A673 (cell line): ENCODE measurements around the gene RNFT2.

Experiments
- EZH2 ChIP-seq: fragments of 200-600 bp; sonication (generic); IDR thresholded peaks from 2 replicates; pipeline ENCODE4 v1.6.1; 2017; ENCODE audit warnings: borderline replicate concordance, low read depth, mild to moderate bottlenecking, mixed read lengths, antibody characterized with exemption, low read length; ENCODE audit not compliant: poor library complexity, severe bottlenecking
- TF ChIP-seq, protein P1 (sequence below): fragments of 300-800, 200-600 bp; sonication (generic); conservative IDR thresholded peaks from 2 replicates; pipeline ENCODE4 v1.5.1; 2017; ENCODE audit warnings: low read depth, mild to moderate bottlenecking, antibody characterized with exemption, low read length, moderate library complexity, mixed read lengths

DNA sequence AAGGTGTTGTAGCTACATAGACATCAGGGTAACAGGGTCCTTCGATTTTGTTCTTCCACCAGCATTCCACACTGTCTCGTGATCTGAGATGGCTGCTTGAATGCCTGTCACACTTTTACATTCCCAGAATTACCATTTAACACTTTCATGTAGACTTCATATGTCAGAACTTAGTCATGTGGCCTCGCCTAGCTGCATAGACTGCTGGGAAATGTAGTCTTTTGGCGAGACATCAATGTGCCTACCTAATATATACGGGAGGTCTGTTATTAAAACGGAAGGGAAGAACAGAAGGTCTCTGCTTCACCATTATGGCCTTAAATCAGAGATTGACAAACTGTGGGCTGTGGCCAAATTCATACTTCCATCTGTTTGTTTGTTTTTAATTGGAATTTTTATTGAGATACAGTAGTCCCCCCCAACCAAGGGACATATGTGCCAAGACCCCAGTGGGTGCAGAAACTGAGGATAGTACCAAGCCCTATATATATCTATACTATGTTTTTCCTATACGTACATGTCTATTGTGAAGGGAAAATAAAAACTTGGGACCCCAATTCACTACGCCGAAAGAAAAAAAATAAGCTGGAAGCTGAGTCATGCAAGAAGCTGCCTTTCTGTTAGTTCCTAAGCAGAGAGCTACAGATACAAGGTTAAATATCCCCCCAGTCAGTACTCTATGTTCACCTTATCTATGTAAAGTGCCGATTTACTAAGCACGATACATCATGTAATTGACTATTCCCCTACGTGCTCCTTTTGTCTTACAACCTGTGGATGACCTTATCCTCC, 154.4 kb downstream of the RNFT2 start:
- TF ChIP-seq, protein P1, sequence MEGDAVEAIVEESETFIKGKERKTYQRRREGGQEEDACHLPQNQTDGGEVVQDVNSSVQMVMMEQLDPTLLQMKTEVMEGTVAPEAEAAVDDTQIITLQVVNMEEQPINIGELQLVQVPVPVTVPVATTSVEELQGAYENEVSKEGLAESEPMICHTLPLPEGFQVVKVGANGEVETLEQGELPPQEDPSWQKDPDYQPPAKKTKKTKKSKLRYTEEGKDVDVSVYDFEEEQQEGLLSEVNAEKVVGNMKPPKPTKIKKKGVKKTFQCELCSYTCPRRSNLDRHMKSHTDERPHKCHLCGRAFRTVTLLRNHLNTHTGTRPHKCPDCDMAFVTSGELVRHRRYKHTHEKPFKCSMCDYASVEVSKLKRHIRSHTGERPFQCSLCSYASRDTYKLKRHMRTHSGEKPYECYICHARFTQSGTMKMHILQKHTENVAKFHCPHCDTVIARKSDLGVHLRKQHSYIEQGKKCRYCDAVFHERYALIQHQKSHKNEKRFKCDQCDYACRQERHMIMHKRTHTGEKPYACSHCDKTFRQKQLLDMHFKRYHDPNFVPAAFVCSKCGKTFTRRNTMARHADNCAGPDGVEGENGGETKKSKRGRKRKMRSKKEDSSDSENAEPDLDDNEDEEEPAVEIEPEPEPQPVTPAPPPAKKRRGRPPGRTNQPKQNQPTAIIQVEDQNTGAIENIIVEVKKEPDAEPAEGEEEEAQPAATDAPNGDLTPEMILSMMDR = no peak
- no peak for TF ChIP-seq EZH2
